Measurements from ENCODE around the gene CCHCR1. TPM values are rescaled to one million over a fixed set of nuclear protein-coding genes. Genes with fewer than 3 reads are reported as not detected.

Gene CCHCR1
- total RNA-seq, 1 donor from 2014 or later: 23.4 TPM

DNA sequence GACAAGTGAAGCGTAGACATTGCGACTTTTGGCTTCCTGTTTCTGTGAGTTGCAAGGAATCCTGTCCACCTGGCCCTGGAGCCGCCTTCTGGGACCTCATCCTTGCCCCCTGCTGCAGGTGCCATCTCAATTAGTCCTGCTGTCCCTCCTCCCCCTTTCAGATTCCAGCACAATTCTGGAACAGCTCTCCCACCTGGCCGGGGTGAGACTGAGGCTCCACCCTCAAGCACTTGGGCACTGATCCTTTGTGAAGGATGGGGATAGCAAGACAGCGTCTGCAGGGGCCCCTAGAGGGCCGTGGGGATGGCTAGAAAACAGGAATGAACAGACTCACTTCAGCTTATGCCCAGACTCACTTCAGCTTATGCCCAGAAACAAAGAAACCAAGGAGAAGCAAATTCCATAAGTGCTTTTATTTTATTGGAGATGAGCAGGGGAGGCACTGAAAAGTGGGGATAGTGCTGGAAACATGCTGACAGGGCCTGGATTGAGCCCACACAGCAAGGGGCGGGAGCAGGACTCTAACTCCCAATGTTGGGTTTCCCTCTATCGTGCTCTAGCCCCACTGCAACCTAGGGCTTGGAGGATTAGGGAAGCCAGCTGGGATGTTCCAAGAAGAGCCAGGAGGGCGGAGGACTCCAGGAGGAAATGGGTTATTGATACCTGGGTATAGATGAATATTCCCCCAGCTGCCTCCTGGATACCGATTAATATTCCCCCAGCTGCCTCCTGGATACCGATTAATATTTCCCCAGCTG, 46.6 kb downstream of the CCHCR1 start:
- DNase-seq (ENCODE audit: low spot score): no peak

DNA sequence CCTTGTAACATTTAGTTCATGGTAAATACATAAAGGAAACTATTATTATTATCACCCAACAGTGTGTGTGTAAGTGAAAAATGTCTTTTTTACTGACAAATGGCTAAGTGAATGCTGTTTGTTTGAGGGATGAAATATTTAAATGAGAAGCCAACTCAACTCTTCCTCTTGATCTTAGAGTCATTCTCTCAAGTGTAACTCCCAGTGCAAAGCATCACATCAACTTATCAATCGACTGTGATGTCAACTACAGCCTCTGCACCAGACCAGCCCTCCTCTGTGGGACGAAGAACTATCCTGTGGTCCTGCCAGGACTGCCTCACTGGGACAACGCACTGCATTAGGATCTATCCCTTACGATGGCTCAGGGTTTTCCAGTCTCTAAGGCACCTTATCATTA, 50.5 kb downstream of the CCHCR1 start:
- DNase-seq (ENCODE audit: low spot score): no peak

DNA sequence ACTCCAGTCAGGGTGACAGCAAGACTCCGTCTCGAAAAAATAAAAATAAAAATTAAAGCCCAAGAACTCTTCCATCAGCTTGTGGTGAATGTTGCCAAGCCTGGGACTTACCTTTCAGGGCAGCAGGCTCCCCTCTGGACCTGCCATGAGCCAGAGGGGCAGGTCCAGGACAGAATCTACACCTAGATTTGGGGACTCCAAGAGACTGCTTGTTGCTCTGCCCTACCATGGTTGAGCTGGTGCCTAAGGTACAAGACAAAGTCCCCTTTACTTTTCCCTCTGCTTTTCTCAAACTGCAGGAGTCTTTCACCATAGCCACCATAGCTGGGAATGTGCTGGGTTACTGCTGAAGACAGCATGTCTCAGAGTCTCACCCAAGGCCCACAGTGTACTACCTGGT, 54.5 kb downstream of the CCHCR1 start:
- no peak for DNase-seq (ENCODE audit: low spot score)

DNA sequence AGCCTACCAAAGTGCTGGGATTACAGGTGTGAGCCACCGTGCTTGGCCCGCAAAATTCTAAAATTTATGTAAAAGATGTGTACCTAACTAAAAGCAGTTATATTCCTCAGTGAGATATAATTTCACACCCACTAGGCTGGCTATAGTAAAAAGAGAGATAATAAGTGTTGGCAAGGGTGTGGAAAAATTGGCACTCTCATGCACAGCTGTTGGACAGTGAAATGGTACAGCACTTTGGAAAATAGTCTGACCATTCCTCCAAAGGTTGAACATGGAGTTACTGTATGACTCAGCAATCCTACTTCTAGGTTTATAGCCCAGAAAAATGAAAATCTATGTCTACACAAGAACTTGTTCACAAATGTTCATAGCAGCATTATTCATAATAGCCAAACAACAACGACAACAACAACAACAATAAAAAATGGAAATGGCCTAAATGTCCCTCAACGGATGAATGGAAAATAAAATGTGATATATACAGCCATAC, 59.1 kb downstream of the CCHCR1 start:
- DNase-seq (ENCODE audit: low spot score): no peak

DNA sequence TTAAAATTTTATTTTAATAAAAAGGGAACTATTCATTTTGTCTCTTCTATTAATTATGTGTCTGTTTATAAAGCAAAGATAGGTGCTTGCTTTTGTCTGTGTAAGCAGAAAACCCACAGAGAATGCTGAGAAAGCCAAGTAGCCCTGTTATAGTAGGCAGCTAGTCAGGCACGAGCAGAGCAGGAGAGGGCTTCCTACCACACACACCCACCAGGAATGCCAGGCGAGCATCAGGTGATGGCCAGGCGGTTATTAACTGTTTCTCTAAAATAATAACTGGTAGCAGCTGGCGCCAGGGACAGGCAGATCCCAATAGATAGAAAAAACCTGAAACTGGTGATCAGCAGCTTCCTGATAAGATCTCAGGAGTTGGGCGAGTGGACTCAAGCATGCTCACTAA, 60.9 kb downstream of the CCHCR1 start:
- no peak for DNase-seq (ENCODE audit: low spot score)

DNA sequence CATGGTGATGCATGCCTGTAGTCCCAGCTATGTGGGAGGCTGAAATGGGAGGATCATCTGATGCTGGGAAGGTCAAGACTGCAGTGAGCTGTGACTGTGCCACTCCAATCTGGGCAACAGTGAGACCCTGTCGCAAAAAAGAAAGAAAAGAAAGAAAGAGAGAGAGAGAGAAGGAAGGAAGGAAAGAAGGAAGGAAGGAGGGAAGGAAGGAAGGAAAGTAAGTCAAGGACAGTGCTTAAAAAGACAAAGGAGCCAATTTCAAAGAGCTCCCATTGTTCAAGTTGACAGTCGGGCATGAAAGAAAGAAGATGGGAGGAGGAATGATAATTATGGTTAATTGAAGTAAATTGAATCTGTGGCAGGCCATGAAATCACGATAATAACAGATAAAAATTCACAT, 61.4 kb downstream of the CCHCR1 start:
- DNase-seq (ENCODE audit: low spot score): no peak

DNA sequence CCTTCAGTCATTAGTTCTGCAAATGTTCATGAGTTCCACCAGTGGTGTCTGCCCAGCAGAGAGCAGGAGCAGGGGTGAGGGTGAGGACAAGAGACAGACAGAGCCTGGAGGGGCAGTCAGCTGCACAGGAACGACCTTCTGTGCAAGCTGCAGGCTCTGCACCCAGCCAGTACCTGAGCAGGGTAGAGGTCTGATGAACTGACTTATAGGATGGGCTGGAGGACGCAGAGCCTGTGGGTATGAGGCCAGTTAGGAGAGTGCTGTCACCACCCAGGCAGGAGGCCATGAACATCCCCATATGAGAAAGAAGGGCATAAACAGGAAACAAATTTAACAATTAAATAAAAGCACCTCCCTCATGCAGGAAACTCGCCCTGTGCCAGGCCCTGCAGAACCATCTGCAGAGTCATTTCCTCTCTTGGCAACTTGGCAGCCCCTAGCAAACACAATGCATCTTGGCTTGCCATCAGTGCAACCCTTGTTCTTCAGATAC, 63.2 kb downstream of the CCHCR1 start:
- DNase-seq (ENCODE audit: low spot score): no peak

DNA sequence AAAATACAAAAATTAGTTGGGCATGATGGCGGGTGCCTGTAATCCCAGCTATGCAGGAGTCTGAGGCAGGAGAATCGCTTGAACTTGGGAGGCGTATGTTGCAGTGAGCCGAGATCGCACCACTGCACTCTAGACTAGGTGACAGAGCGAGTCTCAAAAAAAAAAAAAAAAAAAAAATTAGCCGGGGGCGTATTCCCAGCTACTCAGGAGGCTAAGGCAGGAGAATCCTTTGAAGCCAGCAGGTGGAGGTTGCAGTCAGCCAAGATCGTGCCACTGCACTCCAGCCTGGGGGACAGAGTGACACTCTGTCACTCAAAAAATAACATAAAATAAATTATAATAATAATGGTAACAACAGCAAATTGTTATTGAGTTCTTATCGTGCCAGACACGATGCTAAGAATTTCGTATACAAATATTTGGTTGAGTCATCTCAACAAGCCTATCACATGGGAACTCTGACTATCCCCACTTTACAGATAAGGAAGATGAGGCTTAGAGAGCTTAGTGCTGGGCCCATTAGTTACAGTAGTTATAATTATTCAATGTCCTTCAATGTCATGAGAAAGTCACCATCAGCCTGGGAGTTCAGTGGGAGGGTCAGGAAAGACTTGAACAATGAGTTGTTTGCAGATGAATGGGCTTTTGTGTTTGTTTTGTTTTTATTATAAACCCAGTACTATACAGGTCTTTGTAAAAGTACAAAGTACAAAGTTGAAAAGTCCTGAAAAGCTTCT, 64.7 kb downstream of the CCHCR1 start:
- no peak for DNase-seq (ENCODE audit: low spot score)

Other genes with a start within 250 kb of the CCHCR1 start
- gene GTF2H4, start 249.6 kb downstream of the CCHCR1 start, total RNA-seq: 30.4 TPM
- 33.2 TPM for gene VARS2, start 243.6 kb downstream of the CCHCR1 start, total RNA-seq
- 1.0 TPM for gene SFTA2, start 225.6 kb downstream of the CCHCR1 start, total RNA-seq
- gene MUCL3, start 216.8 kb downstream of the CCHCR1 start, total RNA-seq: not detected
- gene MUC21, start 174.1 kb downstream of the CCHCR1 start, total RNA-seq: not detected
- not detected for gene MUC22, start 147.3 kb downstream of the CCHCR1 start, total RNA-seq
- not detected for gene C6orf15, start 45.2 kb downstream of the CCHCR1 start, total RNA-seq
- 0.10 TPM for gene PSORS1C1, start 43.0 kb downstream of the CCHCR1 start, total RNA-seq
- not detected for gene CDSN, start 37.4 kb downstream of the CCHCR1 start, total RNA-seq
- gene PSORS1C2, start 18.7 kb downstream of the CCHCR1 start, total RNA-seq: not detected
- 5.9 TPM for gene TCF19, start 787 bp upstream of the CCHCR1 start, total RNA-seq
- 9.5 TPM for gene POU5F1, start 12.9 kb upstream of the CCHCR1 start, total RNA-seq
- 451 TPM for gene HLA-C, start 114.3 kb upstream of the CCHCR1 start, total RNA-seq
- gene HLA-B, start 199.4 kb upstream of the CCHCR1 start, total RNA-seq: 562 TPM
- gene MICA, start 245.8 kb upstream of the CCHCR1 start, total RNA-seq: 27.7 TPM